MV-4-11 (cell line): ENCODE measurements around the gene BTBD6.

Source experiments
- DNase-seq: peaks from one replicate; lab custom pipeline; 2025; lab: John Stamatoyannopoulos, UW

The BTBD6 gene

DNA sequence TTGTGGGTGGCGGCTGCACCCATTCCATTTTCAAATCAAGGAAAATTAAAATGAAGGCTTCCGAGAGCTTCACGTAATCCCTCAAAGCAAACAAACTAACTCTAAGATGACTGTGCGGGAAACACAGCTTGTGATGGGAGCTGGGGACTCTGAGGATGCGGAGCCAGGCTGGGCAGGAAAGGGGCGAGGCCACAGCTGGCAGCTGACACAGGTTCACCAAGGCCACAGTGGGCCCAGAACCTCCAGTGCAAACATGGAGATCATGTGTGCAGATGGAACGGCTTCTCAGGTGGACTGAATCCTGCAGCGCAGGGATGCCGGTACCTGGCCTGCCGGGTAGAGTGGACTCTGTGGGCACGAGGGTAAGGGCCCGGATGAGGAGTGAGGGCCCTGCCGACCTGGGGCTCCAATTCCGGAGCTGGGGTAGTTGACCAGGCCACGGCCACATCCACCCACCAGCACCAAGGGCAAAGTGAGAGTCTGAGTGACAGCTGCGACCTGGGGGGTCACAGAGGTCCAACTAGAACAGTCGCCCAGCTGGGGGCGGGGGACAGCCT is 19.2 kb upstream of the BTBD6 start:
- DNase-seq: no peak

DNA sequence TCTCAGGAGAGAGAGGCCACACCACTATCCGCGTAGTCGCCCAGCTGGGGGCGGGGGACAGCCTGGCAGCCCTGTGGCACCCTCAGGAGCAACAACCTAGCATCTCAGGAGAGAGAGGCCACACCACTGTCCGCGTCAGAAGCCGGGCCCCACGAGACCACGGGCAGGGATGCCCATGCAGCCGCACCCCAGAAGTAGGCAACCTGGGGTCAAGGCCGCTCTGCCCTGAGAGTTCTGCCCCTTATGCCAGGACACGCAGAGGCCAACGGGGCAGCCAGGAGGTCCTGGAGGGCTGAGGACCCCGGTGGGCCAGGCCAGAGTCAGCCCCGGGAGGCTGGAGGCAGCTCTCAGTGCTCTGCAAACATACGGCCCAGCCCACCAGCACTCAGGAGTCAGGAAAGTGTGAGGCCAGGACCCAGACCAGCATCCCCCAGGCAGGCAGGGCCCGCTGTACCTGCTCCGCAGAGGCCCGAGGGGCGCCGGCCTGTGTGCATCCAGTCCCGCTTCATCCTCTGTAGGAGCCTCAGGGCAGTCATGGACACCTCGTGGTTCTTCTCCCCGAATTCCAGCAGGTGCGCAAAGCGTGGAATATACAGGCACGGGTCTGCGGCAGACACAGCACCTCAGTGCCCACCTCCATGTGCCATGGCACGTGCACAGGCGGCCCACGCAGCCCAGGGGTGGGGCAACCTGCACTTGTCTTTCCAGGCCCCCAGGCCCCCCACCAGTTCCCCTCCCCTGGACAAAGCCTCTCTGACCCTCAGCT is 7.3 kb upstream of the BTBD6 start:
- no peak for DNase-seq

DNA sequence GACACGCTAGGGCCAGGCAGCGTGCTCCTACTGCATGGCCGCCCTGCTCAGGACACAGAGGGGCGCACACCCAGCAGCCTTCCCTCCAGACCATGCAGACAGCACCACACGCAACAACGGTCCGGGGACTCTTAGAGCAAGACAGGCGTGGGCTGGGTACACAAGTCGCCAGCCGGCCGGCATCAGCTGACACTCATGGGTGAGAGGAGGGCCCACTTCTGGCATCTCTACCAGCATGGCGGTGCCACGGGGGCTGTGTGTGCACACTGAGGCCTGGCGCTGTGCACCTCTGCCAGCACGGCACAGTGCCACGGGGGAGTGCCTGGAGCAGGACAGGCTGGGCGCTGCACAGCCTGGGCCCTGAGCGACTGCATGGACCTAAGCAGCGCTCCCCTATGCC is 6.7 kb upstream of the BTBD6 start:
- DNase-seq: no peak

DNA sequence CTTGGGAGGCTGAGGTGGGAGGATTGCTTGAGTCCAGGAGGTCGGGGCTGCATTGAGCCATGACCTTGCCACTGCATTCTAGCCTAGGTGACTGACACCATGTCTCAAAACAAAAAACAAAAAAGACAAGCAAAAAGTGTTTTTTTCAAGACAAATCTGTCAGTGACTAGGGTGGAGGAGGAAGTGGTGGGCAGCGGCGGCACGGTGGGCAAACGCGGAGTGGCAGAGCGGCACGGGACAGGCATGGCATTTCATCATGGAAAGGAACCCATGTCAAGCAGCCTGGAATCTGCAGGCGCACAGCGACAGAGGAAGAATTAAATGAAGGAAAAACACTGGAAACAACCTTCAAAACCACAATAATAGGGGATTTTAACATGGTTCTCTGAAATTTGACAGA is 4.0 kb upstream of the BTBD6 start:
- DNase-seq: no peak

DNA sequence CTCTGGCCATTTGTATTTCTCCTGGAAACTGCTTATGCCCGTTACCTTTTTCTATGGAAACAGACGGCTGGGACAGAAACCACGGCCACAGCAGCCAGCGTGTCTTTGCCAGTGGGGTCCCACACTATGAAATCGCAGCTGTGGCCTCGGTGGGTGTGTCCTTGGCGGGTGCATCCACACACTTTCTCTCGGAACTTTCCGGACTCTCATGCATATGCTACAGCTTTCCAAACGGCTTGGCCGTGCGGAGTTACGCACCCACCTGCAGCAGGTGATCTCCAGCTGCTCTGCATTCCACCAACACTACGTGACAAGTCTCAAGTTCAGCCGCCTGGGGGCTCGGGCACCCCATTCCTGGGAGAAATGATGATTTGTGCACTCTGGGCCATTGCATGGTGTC is 1.3 kb upstream of the BTBD6 start:
- no peak for DNase-seq

DNA sequence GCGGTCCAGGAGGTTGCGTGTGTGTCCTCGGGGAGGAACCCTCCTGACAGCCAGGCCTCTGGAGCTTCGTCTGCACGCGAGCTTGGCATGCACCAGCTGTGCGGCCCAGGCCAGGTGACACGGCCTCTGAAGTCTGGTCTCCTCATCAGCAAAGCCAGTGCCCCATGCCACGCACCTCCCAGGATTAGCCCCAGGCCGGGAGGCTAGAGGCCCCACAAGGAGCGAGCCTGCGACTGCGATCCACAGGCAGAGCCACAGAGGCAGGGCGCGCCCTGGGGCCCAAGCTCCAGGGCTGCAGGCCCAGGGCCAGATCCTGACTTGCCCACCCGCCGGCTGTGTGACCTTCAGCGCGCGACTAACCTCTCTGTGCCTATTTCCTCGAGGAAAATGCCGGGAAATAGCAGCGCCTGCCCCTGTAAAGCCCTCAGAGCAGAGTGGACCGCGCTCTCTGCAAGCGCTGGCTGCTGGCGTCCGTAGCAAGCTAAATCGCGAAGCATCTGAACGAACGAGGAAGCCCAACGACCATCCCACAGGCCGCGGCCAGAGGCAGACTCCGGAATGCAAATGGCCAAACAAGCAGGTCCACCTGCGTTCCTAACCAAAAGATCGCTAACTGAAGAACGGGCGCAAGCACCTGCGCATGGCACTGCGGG is 492 bp upstream of the BTBD6 start:
- no peak for DNase-seq

DNA sequence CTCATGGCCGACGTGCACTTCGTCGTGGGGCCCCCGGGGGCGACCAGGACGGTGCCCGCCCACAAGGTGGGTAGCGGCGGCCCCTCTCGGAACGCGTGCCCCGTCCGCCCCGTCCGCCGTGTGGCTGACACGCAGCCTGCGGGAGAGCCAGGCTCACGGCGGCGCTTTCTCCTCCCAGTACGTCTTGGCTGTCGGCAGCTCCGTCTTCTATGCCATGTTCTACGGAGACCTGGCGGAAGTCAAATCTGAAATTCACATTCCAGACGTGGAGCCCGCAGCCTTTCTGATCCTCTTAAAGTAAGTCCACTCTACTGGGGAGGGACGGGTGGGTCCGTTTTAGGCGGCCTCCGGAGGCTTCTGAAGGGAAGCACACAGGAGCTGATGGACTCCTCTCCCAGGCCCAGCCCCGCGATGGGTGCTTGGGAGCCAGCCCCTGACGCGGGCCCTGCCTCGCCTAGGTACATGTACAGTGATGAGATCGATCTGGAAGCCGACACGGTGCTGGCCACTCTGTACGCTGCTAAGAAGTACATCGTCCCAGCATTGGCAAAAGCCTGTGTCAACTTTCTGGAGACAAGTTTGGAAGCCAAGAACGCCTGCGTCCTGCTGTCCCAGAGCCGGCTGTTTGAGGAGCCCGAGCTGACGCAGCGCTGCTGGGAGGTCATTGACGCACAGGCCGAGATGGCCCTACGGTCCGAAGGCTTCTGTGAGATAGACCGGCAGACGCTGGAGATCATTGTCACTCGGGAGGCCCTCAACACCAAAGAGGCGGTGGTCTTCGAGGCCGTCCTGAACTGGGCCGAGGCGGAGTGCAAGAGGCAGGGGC is 1.1 kb downstream of the BTBD6 start:
- no peak for DNase-seq

DNA sequence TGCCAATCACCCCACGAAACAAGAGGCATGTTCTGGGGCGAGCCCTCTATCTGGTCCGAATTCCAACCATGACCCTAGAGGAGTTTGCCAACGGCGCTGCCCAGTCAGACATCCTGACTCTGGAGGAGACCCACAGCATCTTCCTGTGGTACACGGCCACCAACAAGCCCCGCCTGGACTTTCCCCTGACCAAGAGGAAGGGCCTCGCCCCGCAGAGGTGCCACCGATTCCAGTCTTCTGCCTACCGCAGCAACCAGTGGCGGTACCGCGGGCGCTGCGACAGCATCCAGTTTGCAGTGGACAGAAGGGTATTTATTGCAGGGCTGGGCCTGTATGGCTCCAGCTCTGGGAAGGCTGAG is 1.7 kb downstream of the BTBD6 start:
- no peak for DNase-seq

DNA sequence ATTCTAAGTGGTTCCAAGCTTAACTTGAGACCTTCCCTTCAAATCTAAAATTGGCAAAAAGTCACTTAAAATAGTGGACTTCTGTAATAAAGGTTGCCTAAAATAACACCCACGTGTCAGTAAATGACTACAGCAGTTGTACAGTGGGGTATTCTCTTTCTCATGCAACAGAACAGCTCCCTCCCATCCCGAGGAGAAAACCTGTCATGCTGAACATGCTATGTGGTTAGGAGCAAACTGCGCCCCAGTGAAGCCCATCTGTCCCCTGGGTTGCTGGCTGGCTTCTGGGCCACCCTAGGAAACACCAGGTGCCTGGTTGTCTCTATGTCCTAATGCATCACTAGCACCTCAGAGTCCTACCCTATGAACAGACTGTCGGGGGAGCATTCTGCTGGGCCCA is 2.7 kb downstream of the BTBD6 start:
- DNase-seq: no peak

DNA sequence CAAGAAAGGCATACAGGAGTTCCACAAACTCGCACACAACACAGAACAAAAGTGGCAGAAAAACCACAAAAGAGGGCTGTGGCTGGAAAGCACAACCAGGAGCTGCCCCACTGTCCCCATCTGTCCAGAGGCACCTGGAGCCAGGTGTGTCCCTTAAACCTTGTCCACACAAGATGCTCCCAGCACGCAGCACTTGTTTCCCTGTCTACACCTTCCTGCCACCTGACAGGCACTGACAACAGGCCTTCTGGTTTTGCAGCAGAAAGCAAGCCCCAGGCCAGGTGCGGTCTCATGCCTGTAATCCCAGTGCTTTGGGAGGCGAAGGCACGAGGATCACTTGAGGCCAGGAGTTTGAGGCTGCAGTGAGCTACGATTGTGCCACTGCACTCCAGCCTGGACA is 3.6 kb downstream of the BTBD6 start:
- no peak for DNase-seq

DNA sequence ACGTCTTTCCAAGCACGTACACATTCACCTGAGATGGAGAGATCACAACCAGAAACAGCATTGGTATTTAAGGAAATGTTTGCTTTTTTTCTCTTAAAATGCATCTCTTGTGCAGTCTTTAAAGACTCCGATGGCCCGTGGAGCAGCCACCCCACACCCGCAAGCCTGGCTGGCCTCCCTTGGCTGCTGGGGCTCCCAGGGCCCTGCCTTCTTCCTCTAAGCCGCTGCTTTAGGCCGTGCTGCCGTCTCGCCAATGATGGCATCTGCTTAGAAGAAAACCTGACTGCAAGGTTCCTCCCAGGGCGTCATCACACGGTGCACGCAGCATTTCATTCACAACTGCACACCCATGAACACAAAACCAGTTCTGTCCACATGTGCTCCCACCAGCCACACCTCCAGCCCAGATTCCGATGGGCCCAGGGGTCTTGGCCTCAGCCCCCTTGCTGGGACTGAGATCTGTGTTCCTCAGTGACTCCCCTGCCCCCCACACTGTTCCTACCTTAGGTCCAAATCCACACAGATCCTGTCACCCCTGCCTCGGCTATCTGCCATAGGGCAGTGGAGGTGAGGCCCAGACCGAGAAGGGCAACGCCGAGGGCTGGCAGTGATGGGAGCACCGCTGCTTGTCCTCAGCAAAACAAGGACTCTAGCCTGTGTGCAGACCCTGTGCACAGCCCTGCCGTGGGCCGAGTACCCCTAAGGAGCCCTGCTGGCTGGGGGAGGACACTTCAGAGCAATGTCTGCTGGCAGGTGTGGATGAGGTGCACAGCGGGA is 4.4 kb downstream of the BTBD6 start:
- DNase-seq: no peak

DNA sequence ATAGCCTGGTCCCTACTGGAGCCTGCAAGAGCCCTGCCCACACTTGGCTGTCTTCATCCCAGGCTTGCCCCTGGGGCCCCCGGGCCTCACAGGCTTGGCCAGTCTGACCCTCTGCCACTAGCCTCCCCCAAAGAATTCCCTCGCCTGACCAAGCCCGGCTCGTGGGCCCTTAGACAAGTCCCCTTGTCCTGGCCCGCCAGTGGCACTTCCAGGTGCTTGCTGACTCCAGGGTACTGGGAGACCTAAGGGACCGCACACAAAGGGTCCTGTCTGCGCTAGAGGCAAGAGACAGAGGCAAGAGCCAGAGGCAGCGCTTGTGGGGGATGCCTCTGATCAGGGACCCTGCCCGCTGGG is 5.0 kb downstream of the BTBD6 start:
- DNase-seq: no peak

DNA sequence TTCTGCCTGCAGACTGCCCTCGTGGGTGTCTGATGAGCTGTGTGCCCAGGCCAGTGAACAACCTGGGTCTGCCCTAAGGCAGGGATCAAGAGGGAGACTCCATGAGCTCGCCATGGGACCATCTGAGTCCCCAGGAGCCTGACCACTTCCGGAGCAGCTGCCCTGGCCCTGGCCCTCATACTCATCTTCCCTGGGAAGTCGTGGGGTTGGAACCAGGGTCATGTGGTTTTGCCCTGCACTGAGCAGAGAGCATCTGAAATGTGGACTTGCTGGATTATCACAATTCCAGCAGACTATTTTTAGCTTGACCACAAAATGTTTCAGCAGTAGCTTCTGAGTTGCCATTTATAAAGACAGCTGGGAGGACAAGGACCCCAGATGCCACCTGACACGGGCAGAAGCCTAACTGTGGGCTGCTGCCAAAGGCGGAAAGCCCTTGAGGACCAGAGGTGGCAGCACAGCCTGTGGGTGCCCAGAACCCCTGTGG is 6.7 kb downstream of the BTBD6 start:
- peak; percentile 95 for DNase-seq

DNA sequence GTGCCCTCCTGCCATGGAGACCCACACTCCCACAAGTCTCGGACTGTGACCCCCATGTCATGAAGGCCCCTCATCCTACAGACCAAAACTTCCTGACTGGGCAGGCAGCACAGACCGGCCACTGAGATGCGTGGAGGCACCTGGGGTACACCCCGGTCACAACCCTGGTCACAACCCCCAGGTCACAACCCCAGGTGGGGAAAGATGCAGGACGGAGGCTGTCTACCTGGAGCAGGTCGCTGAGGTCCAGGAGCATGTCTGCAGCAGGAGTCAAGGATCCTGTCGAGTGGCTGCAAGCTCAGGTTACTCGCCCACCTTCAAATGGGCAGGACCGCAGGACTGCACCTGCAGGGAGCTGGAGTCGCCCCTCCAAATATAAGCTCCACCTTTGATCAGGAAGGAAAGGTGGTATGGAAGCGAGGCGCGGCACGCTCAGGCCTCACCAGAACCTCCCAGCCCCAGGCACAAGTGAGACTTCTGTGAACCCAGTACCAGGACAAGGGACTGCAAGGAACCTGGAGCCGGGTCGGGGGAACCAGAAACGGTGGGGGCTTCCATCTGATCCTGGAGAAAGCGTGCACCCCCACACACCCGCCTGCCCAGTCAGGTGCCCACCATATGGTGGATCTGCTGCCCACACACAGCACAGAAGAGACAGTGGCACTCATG is 8.1 kb downstream of the BTBD6 start:
- no peak for DNase-seq

DNA sequence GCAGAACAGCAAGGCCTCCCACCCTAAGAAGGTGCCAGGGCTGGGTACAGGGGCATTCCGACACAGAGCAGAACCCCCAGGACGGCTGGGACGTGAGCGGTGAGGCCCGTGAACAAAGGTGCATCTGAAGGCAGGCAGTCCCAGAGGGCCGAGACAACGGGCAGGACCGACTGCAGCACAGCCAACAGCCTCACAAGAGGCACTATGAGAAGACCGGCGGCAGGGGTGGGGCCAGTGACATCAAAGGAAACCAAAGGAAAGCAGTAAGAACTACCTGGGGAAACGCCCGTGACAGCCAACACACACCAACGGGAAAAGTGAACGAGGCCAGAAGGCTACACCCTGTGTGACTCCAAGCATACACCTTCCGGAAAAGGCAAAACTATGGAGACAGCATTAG is 9.1 kb downstream of the BTBD6 start:
- no peak for DNase-seq

DNA sequence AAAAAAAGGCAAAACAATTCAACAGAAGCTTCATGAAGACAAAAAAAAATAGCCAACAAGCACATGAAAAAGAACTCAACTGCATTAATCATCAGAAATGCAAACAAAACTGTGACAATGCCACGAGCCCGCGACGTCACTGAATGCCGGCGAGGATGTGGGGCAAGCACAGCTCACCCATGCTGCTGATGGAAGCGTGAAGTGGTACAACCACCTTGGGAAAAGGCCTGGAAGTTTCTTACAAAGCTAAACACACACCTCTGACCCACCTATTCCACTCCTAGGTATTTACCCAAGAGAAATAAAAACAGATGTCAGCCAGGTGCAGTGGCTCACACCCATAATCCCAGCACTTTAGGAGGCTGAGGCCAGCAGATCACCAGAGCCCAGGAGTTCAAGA is 10.5 kb downstream of the BTBD6 start:
- DNase-seq: no peak

DNA sequence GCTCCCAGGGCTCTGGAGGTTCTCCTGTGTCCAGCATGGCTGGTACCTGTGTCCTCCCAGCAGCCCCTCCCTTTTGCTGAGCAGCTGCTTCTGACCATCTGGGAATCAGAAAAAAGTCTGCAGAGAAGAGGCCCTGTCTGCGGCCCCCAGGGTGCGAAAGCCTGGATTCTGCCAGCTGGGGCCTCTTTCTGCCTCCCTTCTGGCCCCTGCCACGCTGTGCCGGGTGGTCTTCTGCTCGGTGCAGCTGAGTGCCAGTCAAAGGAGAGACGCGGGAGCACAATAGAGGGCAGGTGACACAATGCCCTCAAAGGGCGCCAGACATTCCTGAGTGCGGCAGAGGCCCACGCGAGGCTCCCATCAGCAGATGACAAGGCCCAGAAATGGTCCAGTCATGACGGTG is 12.6 kb downstream of the BTBD6 start:
- no peak for DNase-seq

DNA sequence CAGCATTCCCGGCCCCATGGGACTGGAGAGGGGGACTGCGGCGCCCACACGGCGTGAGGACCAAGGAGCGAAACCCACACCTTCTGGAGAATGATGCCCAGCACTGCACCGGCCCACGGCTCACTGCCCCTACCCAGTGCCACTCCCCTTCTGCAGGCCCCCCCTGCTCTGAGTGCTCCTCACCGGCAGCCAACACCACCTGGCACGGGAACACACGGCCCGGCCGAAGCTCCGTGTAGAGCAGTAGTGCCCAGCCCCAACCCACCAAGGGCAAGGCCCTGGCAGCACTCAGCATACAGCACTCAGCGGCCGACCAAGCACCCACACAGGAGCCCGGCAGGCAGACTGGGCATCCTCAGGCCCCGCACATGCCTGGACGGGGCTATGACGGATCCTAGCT is 13.4 kb downstream of the BTBD6 start:
- no peak for DNase-seq

DNA sequence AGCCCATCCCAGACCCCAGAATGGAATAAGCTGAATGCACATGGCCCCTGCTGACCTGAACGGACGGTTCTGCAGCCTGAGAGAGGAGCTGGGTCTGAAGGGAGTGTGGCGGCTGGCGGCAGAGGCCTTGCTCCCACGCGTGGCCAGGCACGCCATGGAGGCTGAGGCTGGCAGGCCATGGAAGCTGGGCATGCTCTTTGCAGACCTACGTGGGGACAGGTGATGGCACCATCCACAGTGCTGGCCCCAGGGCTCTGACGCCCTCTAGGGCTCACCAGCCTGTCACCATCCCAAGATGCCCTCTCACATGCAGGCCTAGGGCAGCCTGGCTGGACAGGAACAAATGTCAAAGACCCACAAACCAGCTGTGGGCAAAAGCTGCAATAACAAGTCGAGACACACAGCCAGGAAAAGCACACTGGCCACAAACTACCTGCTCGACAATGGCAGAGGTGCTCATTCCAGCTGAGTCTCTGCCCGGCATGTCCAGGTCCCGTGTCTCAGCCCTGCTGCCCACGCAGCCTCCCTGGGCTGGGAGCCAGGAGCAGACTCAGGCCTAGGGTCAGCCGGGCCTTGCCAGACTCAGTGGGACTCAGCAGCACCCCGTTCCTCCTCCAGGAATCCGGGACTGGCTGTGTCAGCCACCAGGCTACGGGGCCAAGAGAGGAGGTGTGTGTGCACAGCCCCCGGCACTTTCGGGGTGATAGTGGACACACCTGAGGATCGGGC is 19.7 kb downstream of the BTBD6 start:
- DNase-seq: no peak

DNA sequence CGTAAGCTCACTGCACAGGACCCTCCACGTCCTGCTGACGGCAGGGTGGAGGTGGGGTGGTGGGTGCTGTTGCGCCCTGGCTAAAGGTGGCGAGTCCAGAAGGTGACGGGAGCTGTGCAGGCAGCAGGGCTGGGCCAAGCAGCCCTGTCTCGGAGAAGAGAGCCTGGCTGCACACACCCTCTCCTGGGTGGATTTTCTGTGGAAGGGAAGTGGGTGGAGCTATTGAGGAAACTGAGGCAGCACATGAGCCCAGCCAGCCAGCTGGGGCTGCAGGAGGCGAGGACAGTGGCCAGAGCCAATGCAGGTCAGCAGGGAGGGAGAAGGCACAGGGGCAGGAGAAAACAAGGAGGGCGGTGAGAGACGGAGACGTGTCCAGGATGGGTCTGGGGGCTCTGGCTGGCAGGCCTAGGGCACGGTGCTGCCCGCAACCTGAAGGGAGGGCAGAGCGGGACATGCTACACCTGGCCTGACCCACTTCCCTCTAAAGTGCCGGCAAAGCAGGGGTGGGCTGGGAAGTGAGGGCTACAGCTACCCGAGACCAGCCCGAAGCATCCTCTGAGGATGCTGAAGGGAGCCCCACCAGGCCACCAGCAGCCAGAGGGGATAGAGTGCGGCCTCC is 20.5 kb downstream of the BTBD6 start:
- DNase-seq: no peak
